Activated CD8-positive, alpha-beta T cell treated with anti-CD3 and anti-CD28 coated beads for 36 hours (primary cell): ENCODE results near the gene RANBP1. TPM values are rescaled to one million over a fixed set of nuclear protein-coding genes. Genes with fewer than 3 reads are reported as not detected.
A peak's percentile ranks its signal among the peaks of the same experiment; 100 is the strongest.

ENCODE experiments used
- ATAC-seq: fragments of 200-7000 bp; cut with Tn5 transposase; one replicate; pipeline ENCODE4 v1.10.0; 2021; ENCODE audit warnings: mild to moderate bottlenecking, moderate library complexity
- CTCF ChIA-PET: fragments of 350-600 bp; sonication (Branson Sonifier 250); formaldehyde crosslinking; loops from one replicate; lab custom pipeline; 2021; ENCODE audit warnings: antibody characterized with exemption; lab: Charles Lee
- POLR2A ChIA-PET: fragments of 350-600 bp; sonication (Branson Sonifier 250); formaldehyde crosslinking; loops from one replicate; lab custom pipeline; 2021; ENCODE audit warnings: antibody characterized with exemption; lab: Charles Lee
- DNase-seq: peaks from one replicate; pipeline ENCODE4 v3.0.0-alpha.2; 2020
- H3K27ac Mint-ChIP-seq: one replicate; pipeline ENCODE4 v1.8.0; 2021; ENCODE audit warnings: mild to moderate bottlenecking, mixed read lengths
- H3K27me3 Mint-ChIP-seq: one replicate; pipeline ENCODE4 v1.8.0; 2021; ENCODE audit warnings: mixed read lengths
- H3K36me3 Mint-ChIP-seq: one replicate; pipeline ENCODE4 v1.8.0; 2021; ENCODE audit warnings: low read depth, mixed read lengths
- H3K4me1 Mint-ChIP-seq: one replicate; pipeline ENCODE4 v1.8.0; 2021; ENCODE audit warnings: low read depth, mixed read lengths
- H3K4me3 Mint-ChIP-seq: one replicate; pipeline ENCODE4 v1.8.0; 2021; ENCODE audit warnings: mild to moderate bottlenecking, moderate library complexity, mixed read lengths
- H3K9me3 Mint-ChIP-seq: one replicate; pipeline ENCODE4 v1.8.0; 2021; ENCODE audit warnings: mixed read lengths
- intact Hi-C: fragments of 100-400 bp; cut with micrococcal nuclease; formaldehyde crosslinking; loops from one replicate; pipeline ENCODE4 v1.10.0; 2022
- total RNA-seq, 2 experiments: library from RNA; stranded (reverse); gene quantifications; one replicate each; pipeline ENCODE4 v1.2.3, GENCODE V29; 2021
- TF ChIP-seq, protein P1 (sequence below): fragments of 200-600 bp; IDR thresholded peaks from one replicate; pipeline ENCODE4 v1.8.0; 2022; ENCODE audit warnings: antibody characterized with exemption, mild to moderate bottlenecking

Gene RANBP1
- total RNA-seq, 2 experiments from 2014 or later: 411 to 412 TPM

DNA sequence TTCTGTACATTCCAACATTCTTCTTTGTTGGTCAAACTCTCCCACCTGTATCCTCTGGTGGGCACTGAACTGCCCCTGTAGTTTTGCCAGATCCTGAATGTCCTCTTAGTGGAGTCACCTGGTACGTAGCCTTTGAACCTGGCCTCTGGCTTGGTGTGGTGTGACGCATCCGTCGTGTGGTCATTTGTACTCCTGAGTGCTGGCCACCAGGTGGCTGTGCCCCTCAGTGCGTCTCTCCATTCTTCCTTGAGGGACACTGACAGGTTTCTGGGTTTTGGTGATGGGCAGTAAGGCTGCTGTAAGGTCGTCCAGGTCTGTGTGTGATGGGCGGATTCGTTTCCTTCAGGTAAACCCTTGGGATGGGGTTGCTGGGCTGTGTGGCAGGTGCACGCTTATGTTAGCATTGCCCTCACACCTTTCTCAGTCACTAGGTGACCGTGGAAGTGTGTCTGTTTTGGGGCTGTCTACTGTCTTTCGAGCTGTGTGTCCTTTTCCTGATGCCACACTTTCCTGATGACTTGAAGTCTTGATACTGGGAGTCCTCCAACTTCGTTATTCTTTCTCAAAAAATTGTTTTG, 13.6 kb upstream of the RANBP1 start:
- ATAC-seq (no peak), DNase-seq (no peak)
- intact Hi-C loops: no loop called here
- ChIA-PET CTCF (interaction anchor here (3.9 kb wide), 1 partner anchor 9 kb away, joined by 43 read pairs; no protein-coding TSS in a partner anchor), POLR2A (interaction anchor here (1.3 to 4.0 kb wide), 5 partner anchors 10 to 23 kb away, joined by 4 to 36 read pairs (median 7); partner anchors contain the start of genes DGCR8, RANBP1 and TRMT2A)
- no peaks in the 10 kb centered on the region for H3K27me3 Mint-ChIP-seq
- no peaks in the 10 kb centered on the region for H3K9me3 Mint-ChIP-seq
- peaks cover 65% of the 10 kb centered on the region for H3K36me3 Mint-ChIP-seq
- H3K27ac Mint-ChIP-seq: peak overlapping the region; percentile 61
- TF ChIP-seq, protein P1, sequence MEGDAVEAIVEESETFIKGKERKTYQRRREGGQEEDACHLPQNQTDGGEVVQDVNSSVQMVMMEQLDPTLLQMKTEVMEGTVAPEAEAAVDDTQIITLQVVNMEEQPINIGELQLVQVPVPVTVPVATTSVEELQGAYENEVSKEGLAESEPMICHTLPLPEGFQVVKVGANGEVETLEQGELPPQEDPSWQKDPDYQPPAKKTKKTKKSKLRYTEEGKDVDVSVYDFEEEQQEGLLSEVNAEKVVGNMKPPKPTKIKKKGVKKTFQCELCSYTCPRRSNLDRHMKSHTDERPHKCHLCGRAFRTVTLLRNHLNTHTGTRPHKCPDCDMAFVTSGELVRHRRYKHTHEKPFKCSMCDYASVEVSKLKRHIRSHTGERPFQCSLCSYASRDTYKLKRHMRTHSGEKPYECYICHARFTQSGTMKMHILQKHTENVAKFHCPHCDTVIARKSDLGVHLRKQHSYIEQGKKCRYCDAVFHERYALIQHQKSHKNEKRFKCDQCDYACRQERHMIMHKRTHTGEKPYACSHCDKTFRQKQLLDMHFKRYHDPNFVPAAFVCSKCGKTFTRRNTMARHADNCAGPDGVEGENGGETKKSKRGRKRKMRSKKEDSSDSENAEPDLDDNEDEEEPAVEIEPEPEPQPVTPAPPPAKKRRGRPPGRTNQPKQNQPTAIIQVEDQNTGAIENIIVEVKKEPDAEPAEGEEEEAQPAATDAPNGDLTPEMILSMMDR: peak; percentile 24
- H3K4me1 Mint-ChIP-seq: peaks cover 53% of the 10 kb centered on the region
- H3K4me3 Mint-ChIP-seq: no peak overlapping the region

DNA sequence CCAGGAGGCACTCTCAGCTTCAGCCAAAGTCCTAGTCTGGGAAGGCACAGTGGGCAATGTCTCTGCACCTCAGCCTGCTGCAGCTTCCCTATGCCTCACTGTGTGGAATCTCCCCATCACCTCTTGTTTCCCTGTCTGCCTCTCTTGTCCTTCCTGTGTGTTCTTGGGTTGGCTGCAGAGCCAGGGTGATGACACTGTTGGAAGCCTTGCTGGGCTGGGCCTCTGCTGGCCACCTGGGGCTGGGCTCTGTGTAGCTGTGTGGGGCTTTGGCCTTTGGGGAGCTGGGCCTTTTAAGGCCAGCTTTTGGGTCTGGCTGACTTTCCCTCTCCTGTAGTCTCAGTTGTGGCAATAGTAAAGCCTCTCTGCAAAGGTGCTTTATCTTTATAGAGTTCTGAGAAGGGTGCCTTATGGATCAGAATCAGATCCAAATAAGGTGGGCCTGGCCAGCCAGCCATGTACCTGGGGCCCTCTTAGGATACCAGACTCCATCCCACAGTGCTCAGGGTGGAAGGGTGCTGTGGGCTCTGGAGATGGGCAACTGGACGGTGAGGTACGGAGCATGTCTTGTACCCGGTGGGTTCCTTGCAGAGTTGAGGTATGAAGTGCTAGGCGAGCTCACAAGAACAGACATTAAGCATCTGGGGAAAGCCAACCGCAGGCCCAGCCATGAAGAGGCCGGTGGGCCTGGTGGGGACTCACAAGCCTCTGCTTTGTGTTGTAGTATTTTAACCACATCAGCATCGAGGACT, 10.3 kb upstream of the RANBP1 start:
- POLR2A ChIA-PET: interaction anchor here (1.0 to 2.7 kb wide), 5 partner anchors 8 to 17 kb away, joined by 3 to 20 read pairs (median 4); partner anchors contain the start of genes RANBP1 and TRMT2A
- Mint-ChIP-seq H3K27me3 (no peaks in the 10 kb centered on the region), H3K4me3 (no peak overlapping the region), H3K27ac (peak overlapping the region; percentile 63), H3K4me1 (peaks cover 24% of the 10 kb centered on the region), H3K9me3 (no peaks in the 10 kb centered on the region), H3K36me3 (peaks cover 40% of the 10 kb centered on the region)
- CTCF ChIA-PET: interaction anchor here (1.0 to 1.8 kb wide), 2 partner anchors 12 to 24 kb away, joined by 3 to 4 read pairs; partner anchors contain the start of gene TRMT2A
- TF ChIP-seq, protein P1: no peak
- DNase-seq: no peak
- no peak for ATAC-seq
- intact Hi-C loops: no loop called here

DNA sequence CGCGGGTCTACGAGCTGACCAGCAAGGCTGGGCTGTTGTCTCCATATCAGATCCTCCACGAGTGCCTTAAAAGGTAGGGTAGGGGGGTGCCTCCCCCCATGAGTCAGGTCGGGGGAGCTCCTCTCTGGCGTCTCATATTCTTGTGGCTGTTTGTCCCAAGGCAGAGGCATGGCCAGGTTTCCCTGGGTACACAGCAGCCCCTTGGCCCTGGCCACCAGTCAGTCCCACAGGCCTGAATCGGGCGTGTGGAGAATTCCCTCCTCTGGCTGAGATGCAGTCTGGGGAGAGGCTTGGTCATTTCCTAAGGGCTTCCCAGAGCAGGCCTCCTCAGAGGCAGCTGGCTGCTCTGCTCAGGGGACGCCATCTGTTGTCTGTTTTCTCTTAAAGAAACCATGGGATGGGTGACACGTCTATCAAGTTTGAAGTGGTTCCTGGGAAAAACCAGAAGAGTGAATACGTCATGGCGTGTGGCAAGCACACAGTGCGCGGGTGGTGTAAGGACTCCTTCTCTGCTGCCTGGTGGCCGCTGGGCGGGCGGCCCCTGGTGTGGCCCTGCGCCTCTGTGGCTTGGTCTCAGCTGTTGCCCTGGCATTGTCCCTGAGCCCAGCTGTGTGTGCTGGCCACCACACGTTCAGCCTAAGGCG, 9.6 kb upstream of the RANBP1 start:
- peaks cover 24% of the 10 kb centered on the region for H3K4me1 Mint-ChIP-seq
- DNase-seq (no peak), ATAC-seq (no peak)
- peak overlapping the region; percentile 20 for H3K27ac Mint-ChIP-seq
- no peaks in the 10 kb centered on the region for H3K9me3 Mint-ChIP-seq
- TF ChIP-seq, protein P1: no peak
- CTCF ChIA-PET: interaction anchor here (1.0 to 1.8 kb wide), 3 partner anchors 11 to 72 kb away, joined by 3 to 4 read pairs (median 3); partner anchors contain the start of gene TRMT2A
- no peaks in the 10 kb centered on the region for H3K27me3 Mint-ChIP-seq
- no peak overlapping the region for H3K4me3 Mint-ChIP-seq
- intact Hi-C loops: no loop called here
- peaks cover 41% of the 10 kb centered on the region for H3K36me3 Mint-ChIP-seq
- POLR2A ChIA-PET: interaction anchor here (1.0 to 2.7 kb wide), 4 partner anchors 9 to 16 kb away, joined by 3 to 20 read pairs (median 4); partner anchors contain the start of genes RANBP1 and TRMT2A

DNA sequence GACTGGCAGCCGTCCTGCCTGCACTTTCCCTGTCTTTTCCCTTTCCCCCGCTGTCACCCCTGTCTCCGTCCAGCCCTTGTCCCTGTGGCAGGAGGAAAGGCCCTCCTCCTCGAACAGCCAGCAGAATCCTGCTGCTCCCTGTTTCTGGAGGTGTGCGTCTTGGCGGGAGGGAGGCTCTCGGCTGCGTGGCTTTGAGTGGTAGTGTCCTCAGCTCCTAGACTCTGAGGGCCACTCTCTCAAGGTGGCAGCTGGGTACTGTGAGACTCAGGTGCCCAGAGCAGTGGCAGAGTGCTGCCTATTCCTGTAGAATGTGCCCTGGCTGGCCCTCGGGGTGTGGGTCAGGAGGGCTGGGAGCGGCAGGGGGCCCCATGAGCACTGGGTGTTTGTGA, 9.1 kb upstream of the RANBP1 start:
- Mint-ChIP-seq H3K36me3 (peaks cover 37% of the 10 kb centered on the region), H3K9me3 (no peaks in the 10 kb centered on the region), H3K27me3 (no peaks in the 10 kb centered on the region), H3K4me1 (peaks cover 24% of the 10 kb centered on the region), H3K4me3 (no peak overlapping the region), H3K27ac (no peak overlapping the region)
- TF ChIP-seq, protein P1: no peak
- intact Hi-C loops: no loop called here
- ATAC-seq: no peak
- ChIA-PET CTCF (interaction anchor here (1.1 kb wide), 1 partner anchor 73 kb away, joined by 3 read pairs; no protein-coding TSS in a partner anchor), POLR2A (interaction anchor here (1.0 to 2.0 kb wide), 3 partner anchors 8 to 16 kb away, joined by 3 to 6 read pairs (median 3); no protein-coding TSS in a partner anchor)
- DNase-seq: no peak
